ENCODE results near the gene MACF1.
"Not testable (repeated sequence)": the region's sequence is repeated elsewhere in the genome, so short reads cannot be mapped to it uniquely, and the experiment has no call there.

The MACF1 gene

DNA sequence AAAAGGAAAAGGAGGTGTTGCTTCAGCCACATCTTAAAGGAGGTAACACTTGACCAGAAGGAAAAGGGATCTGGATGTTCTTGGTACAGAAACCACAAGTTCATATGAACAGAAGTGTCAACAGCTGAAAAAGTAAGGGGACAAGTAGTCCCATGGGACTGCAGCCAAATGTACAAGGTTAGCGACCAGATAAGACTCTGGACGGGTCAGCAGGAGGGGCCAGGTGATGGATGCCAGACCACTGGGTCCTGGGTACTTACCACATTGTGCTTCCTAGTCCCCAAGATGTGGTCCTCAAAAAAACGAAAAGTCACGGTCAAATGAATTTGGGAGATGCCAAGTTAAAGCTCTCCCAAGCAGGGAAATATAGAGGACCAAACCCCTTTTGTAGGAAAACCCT lies 270.3 kb downstream of the MACF1 start:
- DNase-seq: no peak

DNA sequence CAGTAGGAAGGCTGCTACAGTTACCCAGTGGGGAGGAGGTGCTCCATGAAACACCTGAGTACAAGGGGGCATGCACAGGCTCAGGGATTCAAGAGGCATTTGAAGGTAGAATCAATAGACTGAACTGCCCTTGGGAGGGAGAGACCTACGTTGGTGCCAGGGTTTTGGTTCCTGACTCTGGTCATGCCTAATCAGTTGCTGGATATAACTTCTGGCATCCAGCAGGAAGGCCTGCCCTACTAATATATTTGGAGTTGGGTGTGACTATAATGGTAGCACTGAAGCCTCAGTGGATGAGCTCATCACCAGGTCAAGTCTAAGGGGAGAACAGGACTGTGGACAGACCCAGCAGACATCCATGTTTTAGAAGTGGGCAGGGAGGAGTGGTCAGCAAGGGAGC lies 271.1 kb downstream of the MACF1 start:
- DNase-seq: not testable (repeated sequence)

GRCh38 chr1:39478126-39478915 lies 273.8 kb downstream of the MACF1 start:
- no peak for DNase-seq

GRCh38 chr1:39481289-39481688 lies 276.8 kb downstream of the MACF1 start:
- DNase-seq: no peak

DNA sequence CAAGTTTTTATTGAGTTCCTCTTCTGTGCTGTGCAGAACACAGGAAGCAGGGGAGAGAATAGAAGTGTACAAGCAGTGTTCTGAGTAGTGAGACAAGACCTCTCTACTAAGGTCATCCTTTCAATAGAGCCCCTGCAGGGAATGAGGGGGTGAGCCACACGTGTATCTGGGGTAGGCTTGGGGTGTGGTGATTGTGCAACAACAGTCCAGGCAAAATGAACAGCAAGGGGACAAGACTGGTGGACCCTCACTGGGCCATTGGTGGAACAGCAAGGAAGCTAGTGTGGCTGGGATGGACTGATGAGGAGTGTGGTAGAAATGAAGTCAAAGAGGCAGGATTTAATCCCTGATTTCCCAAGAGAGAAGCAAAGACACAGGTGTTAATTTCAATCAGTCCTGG lies 278.8 kb downstream of the MACF1 start:
- no peak for DNase-seq

- DNase-seq: no peak
Measured at GRCh38 chr1:39484564-39484963, 280.1 kb downstream of the MACF1 start.

DNA sequence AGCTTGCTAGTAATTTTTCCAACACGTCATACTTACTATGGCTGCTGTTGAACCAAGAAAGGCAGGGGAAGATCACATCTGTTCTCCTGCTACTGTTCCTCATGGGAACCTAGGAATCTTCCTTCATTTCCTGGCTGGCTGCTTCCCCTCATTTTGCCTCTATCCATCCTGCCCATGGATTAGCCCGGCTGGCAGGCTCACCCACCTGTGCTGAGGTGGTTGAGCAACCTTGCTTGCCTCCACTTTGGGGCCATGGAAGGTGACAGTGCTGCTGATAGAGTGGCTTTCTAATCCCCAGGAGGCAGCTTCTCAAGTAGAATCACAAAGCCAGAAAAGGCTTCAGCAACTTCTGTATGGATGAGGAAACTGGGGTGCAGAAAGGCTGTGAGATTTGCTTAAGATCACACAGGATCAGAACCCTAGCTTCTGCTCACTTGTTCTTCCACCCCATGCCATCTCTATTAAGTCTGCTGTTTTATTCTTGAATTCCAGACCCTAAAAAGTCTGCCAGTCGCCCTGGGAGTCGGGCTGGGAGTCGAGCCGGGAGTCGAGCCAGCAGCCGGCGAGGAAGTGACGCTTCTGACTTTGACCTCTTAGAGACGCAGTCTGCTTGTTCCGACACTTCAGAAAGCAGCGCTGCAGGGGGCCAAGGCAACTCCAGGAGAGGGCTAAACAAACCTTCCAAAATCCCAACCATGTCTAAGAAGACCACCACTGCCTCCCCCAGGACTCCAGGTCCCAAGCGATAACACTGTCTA lies 280.7 kb downstream of the MACF1 start:
- DNase-seq: no peak

DNA sequence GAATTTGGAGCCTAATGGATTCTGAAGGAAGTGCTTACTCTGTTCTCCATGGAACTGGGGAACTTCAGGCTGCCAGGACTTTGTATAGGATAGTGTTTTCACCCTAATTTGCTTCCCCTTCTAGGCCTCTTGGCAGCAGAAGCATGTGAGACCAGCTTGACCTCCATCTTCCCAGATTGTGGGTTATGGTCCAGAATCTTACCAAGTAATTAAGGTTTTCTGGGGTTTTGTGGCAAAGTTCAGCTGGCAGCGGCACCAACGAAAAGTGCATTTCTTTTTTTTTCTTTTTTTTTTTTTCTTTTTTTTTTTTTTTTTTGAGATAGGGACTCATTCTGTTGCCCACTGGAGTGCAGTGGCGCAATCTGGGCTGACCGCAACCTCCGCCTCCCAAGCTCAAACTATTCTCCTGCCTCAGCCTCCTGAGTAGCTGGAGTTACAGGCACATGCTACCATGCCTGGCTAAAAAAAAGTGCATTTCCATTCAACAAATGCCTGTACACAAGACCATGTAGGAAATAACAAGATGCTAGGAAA lies 283.6 kb downstream of the MACF1 start:
- DNase-seq: no peak

DNA sequence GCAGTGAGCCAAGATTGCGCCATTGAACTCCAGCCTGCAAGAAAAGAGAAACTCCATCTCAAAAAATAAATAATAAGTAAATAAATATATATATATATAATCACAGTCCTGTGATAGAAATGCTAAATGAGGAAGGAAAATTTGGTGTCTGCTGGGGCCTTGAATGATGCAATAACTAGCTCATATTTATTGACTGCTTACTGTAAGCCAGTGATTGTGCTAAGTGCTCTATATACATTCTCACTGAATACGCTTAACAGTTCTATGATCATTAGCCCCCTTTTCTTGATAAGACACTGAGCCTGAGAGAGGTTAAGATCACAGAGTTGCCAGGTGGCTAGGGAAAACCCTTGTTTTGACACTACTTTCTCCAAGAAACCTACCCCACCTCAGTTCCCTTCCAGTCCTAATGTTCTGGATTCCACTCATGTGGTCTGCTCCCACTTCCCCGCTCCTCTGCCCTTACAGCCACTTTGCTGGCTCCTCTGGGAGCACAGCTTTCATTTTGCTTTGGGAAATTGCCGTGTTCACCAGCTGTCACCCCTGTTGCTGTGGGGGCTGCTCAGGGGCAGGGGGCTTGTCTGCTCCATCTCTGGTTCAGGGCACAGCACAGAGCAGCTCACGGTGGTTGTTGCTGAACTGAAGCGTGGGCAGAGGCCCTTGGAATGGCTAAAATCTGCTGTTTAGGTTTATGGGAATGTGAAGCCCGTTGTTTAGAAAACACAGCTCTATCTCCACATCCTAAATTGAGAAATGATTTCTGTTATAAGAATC lies 284.5 kb downstream of the MACF1 start:
- no peak for DNase-seq

GRCh38 chr1:39489567-39490239 lies 285.2 kb downstream of the MACF1 start:
- no peak for DNase-seq

GRCh38 chr1:39490596-39491145 lies 286.2 kb downstream of the MACF1 start:
- DNase-seq: peak; percentile 19

DNA sequence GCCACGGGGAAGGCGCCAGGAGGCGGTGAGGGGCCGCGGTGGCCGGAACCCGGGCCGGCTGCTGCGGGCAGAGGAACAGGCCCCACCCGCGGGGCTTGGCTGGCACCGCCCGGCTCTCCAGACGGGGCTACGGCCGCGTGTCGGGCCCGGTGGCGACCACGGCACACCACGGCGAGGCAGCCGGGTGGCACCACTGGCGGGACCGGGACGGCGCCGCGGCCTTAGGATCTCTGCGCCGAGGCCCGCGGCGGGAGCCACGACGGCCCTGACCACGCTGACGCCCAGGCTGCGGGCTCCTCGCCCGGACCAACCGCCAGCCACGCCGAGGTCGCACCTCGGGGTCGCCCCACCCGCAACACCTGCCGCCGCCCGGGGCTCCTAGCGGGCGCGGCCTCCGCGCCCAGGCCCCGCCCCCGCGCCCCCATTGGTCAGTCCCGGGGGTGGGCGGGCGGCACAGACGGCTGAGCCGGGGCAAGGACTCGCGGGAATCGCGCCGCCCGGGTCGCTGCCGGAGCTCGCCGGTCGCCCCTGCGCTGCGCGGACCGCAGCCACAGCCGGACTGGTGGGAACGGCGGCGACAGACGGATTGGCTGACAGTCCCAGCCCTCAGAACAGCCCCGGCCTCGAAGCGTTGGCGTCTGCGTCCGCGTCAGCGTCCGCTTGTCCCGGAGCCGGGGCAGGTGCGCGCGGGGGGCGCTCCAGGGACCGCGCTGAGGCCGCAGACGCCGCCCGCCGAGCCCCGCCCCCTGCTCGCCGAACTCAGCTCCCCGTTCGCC lies 286.8 kb downstream of the MACF1 start, which contains the start of gene BMP8A:
Gene BMP8A (plus strand): TSS at position 491 of the 776 bp plus-strand sequence. CDS start 356 bp downstream, outside the sequence.
- DNase-seq: peak; percentile 69

DNA sequence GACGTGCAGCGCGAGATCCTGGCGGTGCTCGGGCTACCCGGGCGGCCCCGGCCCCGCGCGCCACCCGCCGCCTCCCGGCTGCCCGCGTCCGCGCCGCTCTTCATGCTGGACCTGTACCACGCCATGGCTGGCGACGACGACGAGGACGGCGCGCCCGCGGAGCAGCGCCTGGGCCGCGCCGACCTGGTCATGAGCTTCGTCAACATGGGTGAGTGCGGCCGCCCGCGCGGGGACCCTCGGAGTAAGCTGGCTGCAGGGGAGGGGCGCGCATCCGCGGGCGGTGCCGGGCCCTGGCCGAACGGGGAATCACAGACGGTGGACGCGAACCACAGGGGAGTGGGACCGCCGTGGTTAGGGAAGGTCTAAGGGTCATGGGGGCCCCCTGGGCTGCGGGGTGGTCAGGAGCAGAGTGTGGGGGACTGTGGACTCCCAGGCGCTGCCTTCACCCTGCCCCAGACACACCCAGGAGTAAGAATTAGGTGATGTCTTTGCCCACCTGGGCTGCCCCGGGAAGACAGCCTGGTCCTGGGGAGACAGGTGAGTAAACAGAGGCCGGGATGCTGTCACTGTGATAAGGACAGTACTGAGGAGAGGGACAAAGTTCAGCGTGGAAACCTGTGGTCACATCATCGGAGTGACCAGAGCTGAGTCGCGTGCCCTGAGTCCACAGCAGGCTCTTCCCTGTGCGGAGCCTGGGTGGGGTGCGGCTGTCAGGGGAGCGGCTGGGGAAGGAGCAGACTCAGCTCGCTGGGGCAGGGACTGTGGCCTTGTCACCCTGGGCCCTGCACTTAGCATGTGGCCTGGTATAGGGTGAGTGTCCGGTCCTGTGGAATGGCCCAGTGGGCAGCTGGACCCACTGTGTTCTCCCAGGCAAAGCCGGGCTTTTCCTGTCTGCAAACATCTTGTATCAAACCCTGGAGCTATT lies 287.9 kb downstream of the MACF1 start:
- not testable (repeated sequence) for DNase-seq

GRCh38 chr1:39493043-39493810 lies 288.7 kb downstream of the MACF1 start:
- DNase-seq: not testable (repeated sequence)

DNA sequence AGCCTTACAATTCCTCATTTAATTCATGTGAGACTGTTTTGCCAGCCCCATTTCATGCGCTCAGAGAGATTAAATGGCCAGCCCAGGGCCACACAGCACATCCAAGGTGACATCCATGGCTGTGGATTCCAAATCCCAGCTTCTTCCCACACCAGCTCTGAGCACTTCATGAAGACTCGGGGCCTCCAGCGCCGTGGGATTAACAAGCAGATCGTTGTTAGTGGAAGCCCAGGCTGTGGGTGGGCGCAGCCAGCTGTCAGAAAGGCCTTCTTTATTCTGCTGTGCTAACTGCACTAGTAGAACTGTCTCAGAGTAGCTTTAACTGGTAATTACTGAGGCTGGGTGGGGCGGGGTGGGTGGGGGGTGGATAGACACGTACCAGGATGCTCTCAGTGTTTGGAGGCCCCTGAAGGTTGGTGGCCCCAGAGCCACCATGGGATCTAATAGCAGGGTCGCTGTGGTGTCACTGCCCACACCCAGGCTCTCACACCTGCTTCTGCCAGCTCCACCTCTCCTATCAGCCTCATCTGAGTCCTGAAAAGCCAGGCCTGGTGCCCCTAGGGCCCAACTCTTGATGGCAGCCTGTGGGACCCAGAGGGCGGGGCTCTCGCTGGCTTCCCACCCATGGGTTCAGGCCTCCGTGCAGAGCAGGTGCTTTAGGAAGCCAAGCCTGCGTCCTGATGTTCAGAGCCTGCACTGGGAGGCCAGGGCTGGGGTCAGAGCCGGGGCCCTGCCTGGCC lies 290.3 kb downstream of the MACF1 start:
- no peak for DNase-seq

GRCh38 chr1:39496520-39496919 lies 292.0 kb downstream of the MACF1 start:
- not testable (repeated sequence) for DNase-seq

- DNase-seq: no peak
Measured at GRCh38 chr1:39497585-39497984, 293.1 kb downstream of the MACF1 start.

DNA sequence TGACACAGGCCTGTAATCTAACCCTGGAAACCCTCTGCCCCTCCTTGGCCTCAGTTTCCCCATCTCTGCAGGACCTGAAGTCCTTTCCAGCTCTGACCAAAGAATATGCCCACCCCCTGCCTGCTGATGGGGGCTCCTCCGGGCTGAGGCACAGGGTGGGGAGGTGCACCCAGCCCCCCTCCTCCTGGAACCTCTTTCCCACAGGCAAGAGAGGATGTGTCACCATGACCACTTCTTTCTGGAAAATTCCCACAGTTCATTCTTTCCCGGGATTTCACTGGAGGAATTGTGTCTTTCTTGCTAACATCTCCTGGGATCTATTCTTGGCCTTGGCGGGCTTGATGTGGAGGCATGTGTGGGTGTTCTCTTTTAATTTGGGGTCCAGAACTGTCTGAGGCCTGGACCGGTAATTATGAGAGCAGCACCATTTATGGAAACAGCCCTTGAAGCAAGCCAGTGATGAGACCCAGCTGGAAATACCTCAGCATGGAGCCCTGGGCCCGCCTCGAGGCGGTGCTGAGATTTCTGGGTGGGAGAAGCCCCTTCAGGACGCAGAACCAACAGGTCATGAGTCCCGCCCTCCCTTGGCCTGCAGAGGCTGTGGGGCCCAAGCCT lies 293.7 kb downstream of the MACF1 start:
- DNase-seq: not testable (repeated sequence)

Data from stimulated activated CD4-positive, alpha-beta T cell treated with anti-CD3 and anti-CD28 coated beads, Interleukin-12 subunit alpha, Interleukin-12 subunit beta, amount 100 ng/mL, for 4 hours (primary cell).